ENCODE data around the gene NADK.
"Not testable (repeated sequence)": the region's sequence is repeated elsewhere in the genome, so short reads cannot be mapped to it uniquely, and the experiment has no call there.

NADK gene

GRCh38 chr1:1715109-1715883 lies 63.0 kb downstream of the NADK start:
- H3K27me3 ChIP-seq (ENCODE audit: low read depth, low read length); H3K4me1 ChIP-seq (ENCODE audit: control insufficient read depth in 1 of 2, insufficient read depth in 2 of 2, low read length in 2 of 2); H3K4me3 ChIP-seq (ENCODE audit: low read depth in 1 of 2, low read length in 2 of 2); H3K9me3 ChIP-seq (ENCODE audit: control insufficient read depth in 1 of 2, low read length in 2 of 2); H3K27ac ChIP-seq (ENCODE audit: low read length): not testable (repeated sequence)
- peaks cover 6 to 24% of the 10 kb centered on the region in 2 donors for H3K36me3 ChIP-seq (ENCODE audit: control insufficient read depth in 1 of 2, insufficient read depth in 2 of 2, low read length in 2 of 2)

GRCh38 chr1:1707897-1708296 lies 70.4 kb downstream of the NADK start:
- not testable (repeated sequence) for H3K4me1 ChIP-seq (ENCODE audit: control insufficient read depth in 1 of 2, insufficient read depth in 2 of 2, low read length in 2 of 2); H3K27me3 ChIP-seq (ENCODE audit: low read depth, low read length); H3K27ac ChIP-seq (ENCODE audit: low read length); H3K4me3 ChIP-seq (ENCODE audit: low read depth in 1 of 2, low read length in 2 of 2); H3K9me3 ChIP-seq (ENCODE audit: control insufficient read depth in 1 of 2, low read length in 2 of 2)
- peaks cover 0 to 17% of the 10 kb centered on the region in 2 donors for H3K36me3 ChIP-seq (ENCODE audit: control insufficient read depth in 1 of 2, insufficient read depth in 2 of 2, low read length in 2 of 2)

GRCh38 chr1:1707241-1707640 lies 71.0 kb downstream of the NADK start:
- not testable (repeated sequence) for H3K27ac ChIP-seq (ENCODE audit: low read length); H3K4me1 ChIP-seq (ENCODE audit: control insufficient read depth in 1 of 2, insufficient read depth in 2 of 2, low read length in 2 of 2); H3K27me3 ChIP-seq (ENCODE audit: low read depth, low read length); H3K4me3 ChIP-seq (ENCODE audit: low read depth in 1 of 2, low read length in 2 of 2); H3K9me3 ChIP-seq (ENCODE audit: control insufficient read depth in 1 of 2, low read length in 2 of 2)
- H3K36me3 ChIP-seq (ENCODE audit: control insufficient read depth in 1 of 2, insufficient read depth in 2 of 2, low read length in 2 of 2) = peaks cover 0 to 17% of the 10 kb centered on the region in 2 donors

GRCh38 chr1:1705623-1706022 lies 72.6 kb downstream of the NADK start:
- not testable (repeated sequence) for H3K27ac ChIP-seq (ENCODE audit: low read length); H3K9me3 ChIP-seq (ENCODE audit: control insufficient read depth in 1 of 2, low read length in 2 of 2); H3K27me3 ChIP-seq (ENCODE audit: low read depth, low read length); H3K4me1 ChIP-seq (ENCODE audit: control insufficient read depth in 1 of 2, insufficient read depth in 2 of 2, low read length in 2 of 2); H3K4me3 ChIP-seq (ENCODE audit: low read depth in 1 of 2, low read length in 2 of 2)
- H3K36me3 ChIP-seq (ENCODE audit: control insufficient read depth in 1 of 2, insufficient read depth in 2 of 2, low read length in 2 of 2) = peaks cover 0 to 17% of the 10 kb centered on the region in 2 donors

- H3K27me3 ChIP-seq (ENCODE audit: low read depth, low read length); H3K9me3 ChIP-seq (ENCODE audit: control insufficient read depth in 1 of 2, low read length in 2 of 2); H3K4me3 ChIP-seq (ENCODE audit: low read depth in 1 of 2, low read length in 2 of 2); H3K4me1 ChIP-seq (ENCODE audit: control insufficient read depth in 1 of 2, insufficient read depth in 2 of 2, low read length in 2 of 2); H3K27ac ChIP-seq (ENCODE audit: low read length): not testable (repeated sequence)
- H3K36me3 ChIP-seq (ENCODE audit: control insufficient read depth in 1 of 2, insufficient read depth in 2 of 2, low read length in 2 of 2) = peaks cover 0 to 17% of the 10 kb centered on the region in 2 donors
Measured at GRCh38 chr1:1704284-1704957, 73.8 kb downstream of the NADK start.

- no peaks in the 10 kb centered on the region for H3K27me3 ChIP-seq (ENCODE audit: low read depth, low read length)
- no peaks in the 10 kb centered on the region for H3K4me1 ChIP-seq (ENCODE audit: control insufficient read depth in 1 of 2, insufficient read depth in 2 of 2, low read length in 2 of 2)
- H3K4me3 ChIP-seq (ENCODE audit: low read depth in 1 of 2, low read length in 2 of 2) = no peak overlapping the region
- H3K9me3 ChIP-seq (ENCODE audit: control insufficient read depth in 1 of 2, low read length in 2 of 2) = no peaks in the 10 kb centered on the region
- H3K27ac ChIP-seq (ENCODE audit: low read length) = no peak overlapping the region
- H3K36me3 ChIP-seq (ENCODE audit: control insufficient read depth in 1 of 2, insufficient read depth in 2 of 2, low read length in 2 of 2) = peaks cover 0 to 17% of the 10 kb centered on the region in 2 donors
Measured at GRCh38 chr1:1703796-1704195, 74.5 kb downstream of the NADK start.

- not testable (repeated sequence) for H3K4me1 ChIP-seq (ENCODE audit: control insufficient read depth in 1 of 2, insufficient read depth in 2 of 2, low read length in 2 of 2); H3K9me3 ChIP-seq (ENCODE audit: control insufficient read depth in 1 of 2, low read length in 2 of 2); H3K27me3 ChIP-seq (ENCODE audit: low read depth, low read length); H3K27ac ChIP-seq (ENCODE audit: low read length); H3K4me3 ChIP-seq (ENCODE audit: low read depth in 1 of 2, low read length in 2 of 2)
- H3K36me3 ChIP-seq (ENCODE audit: control insufficient read depth in 1 of 2, insufficient read depth in 2 of 2, low read length in 2 of 2) = peaks cover 0 to 17% of the 10 kb centered on the region in 2 donors
Measured at GRCh38 chr1:1702506-1702905, 75.8 kb downstream of the NADK start.
